GM18868 (cell line): ENCODE data around the gene ZIK1.
A peak's percentile ranks its signal among the peaks of the same experiment; 100 is the strongest.

Experiments used
- ATAC-seq: cut with Tn5 transposase; IDR thresholded peaks from one replicate; pipeline ENCODE4 v1.9.1; 2021; ENCODE audit warnings: mild to moderate bottlenecking, moderate library complexity; ENCODE audit not compliant: unreplicated experiment

ZIK1 gene

GRCh38 chr19:57583521-57584416, at the start of gene ZIK1:
Gene ZIK1, plus strand, starts transcription at chr19:57584145. Its CDS starts 212 bp downstream, at chr19:57584357.
- peak; percentile 89 for ATAC-seq

DNA sequence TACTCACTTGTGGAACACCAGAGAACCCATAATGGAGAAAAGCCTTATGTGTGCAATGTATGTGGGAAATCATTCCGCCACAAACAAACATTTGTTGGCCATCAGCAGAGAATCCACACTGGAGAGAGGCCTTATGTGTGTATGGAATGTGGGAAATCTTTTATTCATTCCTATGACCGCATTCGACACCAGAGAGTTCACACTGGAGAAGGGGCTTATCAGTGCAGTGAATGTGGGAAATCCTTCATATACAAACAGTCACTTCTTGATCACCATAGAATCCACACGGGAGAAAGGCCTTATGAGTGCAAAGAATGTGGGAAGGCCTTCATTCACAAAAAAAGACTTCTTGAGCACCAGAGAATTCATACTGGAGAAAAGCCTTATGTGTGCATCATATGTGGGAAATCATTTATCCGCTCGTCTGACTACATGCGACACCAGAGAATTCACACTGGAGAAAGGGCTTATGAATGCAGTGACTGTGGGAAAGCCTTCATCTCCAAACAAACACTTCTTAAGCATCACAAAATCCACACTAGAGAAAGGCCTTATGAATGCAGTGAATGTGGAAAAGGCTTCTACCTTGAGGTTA, 45.9 kb upstream of the ZIK1 start:
- no peak for ATAC-seq

- no peak for ATAC-seq
Measured at GRCh38 chr19:57546513-57546912, 37.4 kb upstream of the ZIK1 start.

DNA sequence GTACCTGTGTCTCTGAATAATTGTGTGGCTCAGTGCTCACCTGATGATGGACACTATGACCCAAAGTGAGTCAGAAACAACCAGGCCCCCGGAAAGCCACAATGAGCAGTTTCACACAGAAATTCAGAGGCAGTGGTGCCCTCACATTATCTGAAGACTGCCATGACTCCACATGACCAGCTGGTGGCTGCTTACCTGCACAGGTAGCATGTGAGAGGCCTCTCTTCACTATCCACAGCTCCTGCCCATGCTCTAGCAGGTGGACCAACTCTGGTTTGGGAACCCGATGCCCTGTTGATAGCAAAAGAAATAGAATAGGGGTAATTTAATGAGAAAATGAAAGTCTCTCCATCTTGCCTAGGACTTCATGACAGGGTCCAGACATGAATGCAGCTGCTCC, 31.5 kb upstream of the ZIK1 start:
- no peak for ATAC-seq

- ATAC-seq, result no peak
Measured at GRCh38 chr19:57557659-57558058, 26.3 kb upstream of the ZIK1 start.

- no peak for ATAC-seq
Measured at GRCh38 chr19:57558525-57558924, 25.4 kb upstream of the ZIK1 start.

GRCh38 chr19:57559008-57559403, 24.9 kb upstream of the ZIK1 start:
- ATAC-seq, result peak; percentile 36

DNA sequence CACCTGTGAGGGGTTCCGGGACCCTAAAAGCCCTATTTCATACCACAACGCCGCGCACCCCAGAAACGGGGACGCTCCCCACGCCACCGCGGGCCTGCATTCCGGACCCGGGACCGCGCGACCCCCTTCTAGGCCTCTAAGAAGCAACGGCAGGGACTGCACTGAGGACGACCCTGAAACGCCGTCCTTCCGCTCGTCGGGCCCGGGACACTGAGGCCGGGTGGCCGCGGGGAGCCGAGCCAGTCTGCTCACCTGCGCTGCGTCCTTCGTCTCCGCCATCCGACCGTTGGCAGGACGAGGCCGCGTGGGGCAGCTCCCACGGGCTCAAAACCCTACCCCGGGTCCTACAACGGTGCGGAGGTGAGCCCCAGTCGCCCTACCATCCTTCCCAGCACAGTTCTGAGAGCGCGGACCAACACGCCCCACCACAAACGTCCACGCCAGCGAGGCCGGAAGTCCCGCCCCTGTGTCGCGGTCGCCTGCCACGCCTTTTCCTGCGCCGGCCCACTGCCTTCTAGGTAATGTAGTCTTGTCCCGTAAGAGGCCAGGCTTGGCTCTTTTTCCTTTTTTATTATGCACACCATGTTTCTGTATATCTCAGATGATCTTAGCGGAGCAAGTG, 24.4 kb upstream of the ZIK1 start, which contains the start of gene ZNF550:
ZNF550 (minus strand) TSS at position 460 of the 622 bp plus-strand sequence; CDS start at position 279, 181 bp downstream.
- peak; percentile 96 for ATAC-seq

DNA sequence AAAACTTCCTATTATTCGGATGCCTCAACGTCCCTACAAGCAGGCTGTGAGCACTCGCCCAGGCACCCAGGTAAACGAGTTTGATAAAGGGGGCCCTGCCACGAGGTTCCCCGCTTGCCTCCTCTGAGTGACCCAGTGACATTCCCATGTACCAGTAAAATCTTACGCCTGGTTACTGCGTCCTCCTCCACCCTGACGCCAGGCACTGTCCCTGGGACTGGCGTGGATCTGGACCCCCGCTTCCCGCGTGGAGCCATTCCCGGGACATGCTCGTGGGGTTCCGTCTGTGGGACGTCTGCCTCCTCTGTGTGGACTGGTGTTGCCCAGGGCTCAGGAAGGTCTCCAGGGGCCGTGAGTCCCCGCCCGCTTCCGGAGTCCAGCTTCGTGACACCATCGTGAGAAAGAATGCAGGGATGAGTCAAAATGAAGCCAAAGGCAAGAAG, 23.9 kb upstream of the ZIK1 start:
- no peak for ATAC-seq

DNA sequence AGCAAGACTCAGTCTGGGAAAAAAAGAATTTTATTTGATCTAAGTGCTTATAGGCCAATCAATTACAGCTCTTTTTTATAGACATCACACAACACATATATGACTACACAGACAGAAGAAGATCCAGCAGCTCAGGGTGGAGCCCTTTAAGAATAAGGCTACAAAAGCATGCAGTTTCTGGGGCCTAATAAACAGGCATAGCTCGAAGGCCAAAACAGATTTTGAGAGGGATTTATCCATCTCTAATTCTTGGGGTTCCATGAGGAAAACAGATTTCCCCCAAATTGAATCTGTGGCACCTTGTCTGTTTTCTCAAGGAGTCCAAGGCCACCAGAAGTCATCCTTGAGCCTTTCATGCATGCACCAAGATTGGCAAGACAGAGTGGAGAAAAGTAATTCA, 20.4 kb upstream of the ZIK1 start:
- ATAC-seq, result no peak

- no peak for ATAC-seq
Measured at GRCh38 chr19:57566396-57567265, 17.3 kb upstream of the ZIK1 start.

DNA sequence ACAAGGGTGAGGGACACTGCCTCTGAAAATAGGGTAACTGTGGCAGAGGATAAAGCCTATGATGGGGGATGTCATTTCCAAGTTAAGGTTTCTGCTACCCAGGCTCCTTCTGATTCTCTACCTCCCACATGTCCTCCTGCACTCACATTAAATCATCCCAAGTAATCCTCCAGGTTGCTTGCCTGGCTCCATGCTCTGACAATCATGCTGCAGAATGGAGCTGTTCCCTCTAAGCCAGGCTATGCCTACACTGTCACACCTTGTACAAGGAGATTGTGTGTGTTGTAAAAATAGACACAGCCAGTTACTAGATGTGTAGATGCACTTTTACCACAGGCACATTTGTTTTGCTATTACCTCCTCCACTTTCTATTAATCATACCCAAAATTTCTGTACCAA, 13.2 kb upstream of the ZIK1 start:
- ATAC-seq, result no peak

GRCh38 chr19:57572415-57572947, 11.5 kb upstream of the ZIK1 start:
- ATAC-seq, result no peak

DNA sequence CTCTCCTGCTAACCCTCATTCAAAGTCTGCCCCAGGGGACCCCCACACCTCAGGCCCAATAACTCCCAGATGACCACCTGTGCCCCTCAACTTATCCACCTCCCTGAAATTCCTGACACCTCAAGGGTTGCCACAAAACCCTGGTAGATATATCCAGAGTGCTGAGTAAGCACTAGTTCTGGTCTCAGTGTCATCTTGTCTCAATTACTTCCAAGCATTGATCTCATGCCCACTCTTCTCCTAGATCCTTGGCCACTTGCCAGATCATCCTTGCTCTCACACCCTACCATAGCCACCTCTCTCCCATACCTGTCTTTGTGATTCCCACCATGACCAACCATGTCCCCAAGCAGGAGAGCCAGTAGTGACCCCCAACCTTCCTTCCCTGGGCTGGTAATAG, 7.3 kb upstream of the ZIK1 start:
- no peak for ATAC-seq

- ATAC-seq, result peak; percentile 83
Measured at GRCh38 chr19:57578487-57579205, 5.3 kb upstream of the ZIK1 start, which contains the start of gene ZNF416. Gene ZNF416, minus strand, starts transcription at chr19:57578911. Its CDS starts 207 bp downstream, at chr19:57578704.

DNA sequence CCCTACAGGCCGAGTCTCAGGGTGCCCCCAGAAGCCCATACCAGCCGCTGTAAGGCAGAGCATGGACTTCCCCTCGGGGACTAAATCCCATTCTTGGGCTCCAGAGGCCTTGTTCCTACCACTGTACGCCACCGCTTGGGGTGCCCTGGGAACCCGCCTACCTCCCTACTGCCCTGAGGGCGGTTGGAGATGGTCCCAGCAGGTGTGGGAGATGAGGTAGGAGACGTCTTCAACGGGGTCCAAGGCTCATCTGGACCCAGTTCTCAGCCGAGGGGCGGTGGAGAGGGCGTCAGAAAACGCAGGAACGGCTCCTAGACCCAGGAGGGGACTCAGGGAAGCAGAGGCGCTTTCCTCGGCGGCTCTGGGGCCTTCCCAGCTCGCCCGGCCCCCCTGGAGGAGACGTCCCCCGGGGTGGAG, 833 bp upstream of the ZIK1 start:
- no peak for ATAC-seq

DNA sequence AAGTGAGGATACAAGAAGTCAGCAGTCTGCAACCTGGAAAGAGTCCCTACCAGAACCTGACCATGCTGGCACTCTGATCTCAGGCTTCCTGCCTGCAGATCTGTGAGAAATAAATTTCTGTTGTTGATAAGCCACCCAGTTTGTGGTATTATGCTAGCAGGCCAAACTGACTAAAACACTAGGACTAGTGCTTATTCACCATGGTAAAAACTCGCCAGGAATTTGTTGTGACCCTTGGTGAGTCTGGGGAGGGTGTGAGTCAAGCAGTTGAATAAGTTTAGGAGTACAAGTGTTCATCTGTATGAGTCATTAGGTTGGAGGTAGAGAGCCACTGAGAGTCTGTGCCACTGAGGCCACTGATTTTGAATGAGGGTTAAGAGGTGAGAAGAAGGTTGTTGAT, 3.6 kb downstream of the ZIK1 start:
- ATAC-seq, result no peak

DNA sequence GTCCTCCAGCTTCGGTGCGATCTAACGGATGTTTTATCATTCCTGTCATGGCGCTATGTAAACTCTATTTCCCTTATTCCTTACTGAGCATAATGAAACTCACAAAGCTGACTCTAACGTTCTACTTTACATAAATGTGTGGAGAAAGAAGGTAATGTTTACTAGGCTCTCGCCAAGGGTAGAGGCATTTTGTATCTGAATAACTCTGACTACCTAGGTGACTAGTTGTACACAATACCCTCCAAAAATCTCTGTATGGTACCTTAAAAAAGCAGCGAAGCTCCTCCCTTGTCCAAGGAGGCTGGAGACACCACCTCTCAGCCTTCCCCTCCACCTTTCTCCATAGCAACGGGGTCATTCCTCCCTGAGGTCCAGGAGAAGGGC, 15.4 kb downstream of the ZIK1 start:
- peak; percentile 18 for ATAC-seq

DNA sequence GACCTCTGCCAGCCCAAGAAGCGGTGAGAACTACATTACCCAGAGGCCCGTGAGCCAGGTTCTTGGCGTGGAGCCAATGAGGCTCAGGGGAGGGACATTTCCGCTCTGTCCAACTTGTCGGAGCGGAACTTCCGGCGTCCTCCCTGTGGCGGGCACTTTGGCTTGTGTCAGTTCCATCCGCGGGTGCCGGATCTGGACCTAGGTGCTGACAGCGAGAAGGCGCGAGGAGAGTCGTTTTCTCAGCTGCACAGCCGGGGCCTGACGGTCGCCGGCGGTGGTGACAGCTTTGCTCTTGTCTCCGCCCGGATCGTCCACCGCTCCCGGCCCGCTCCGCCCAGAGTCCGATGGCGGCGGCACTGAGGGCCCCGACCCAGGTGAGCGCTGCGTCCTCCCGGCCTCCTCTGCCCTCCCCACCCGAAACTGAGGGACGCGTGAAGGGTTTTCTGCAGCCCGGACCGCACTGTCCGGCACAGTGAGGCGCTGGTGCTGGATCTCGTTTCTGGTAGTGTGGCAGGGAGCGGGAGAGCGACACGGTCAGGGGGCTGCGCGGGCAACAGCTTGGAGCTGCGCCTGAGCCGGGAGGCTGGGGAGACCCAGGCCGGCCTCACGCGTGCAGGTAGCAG, 15.9 kb downstream of the ZIK1 start, which contains the start of gene ZNF530:
ZNF530 (plus strand) TSS at position 125 of the 623 bp plus-strand sequence. CDS start 4,461 bp downstream, outside the sequence.
- peak; percentile 98 for ATAC-seq
